NCI-H2171 (cell line): Measurements from ENCODE around the gene TYMP.
"Not testable (repeated sequence)": the region's sequence is repeated elsewhere in the genome, so short reads cannot be mapped to it uniquely, and the experiment has no call there.

Source experiments
- DNase-seq: peaks from one replicate; lab custom pipeline; 2025; lab: John Stamatoyannopoulos, UW

The TYMP gene

GRCh38 chr22:50523806-50524675 lies 5.8 kb downstream of the TYMP start:
- DNase-seq: no peak

GRCh38 chr22:50523458-50523805 lies 6.4 kb downstream of the TYMP start:
- DNase-seq: no peak

GRCh38 chr22:50522806-50523438 lies 6.9 kb downstream of the TYMP start:
- no peak for DNase-seq

GRCh38 chr22:50522208-50522805 lies 7.5 kb downstream of the TYMP start:
- DNase-seq: no peak

- DNase-seq: no peak
These were observed 8.1 kb downstream of the TYMP start for GRCh38 chr22:50521710-50522109.

GRCh38 chr22:50520826-50521453 lies 8.9 kb downstream of the TYMP start:
- no peak for DNase-seq

GRCh38 chr22:50520184-50520583 lies 9.6 kb downstream of the TYMP start:
- DNase-seq: not testable (repeated sequence)

- no peak for DNase-seq
These were observed 10.7 kb downstream of the TYMP start for GRCh38 chr22:50519151-50519550.

- DNase-seq: no peak
These were observed 11.2 kb downstream of the TYMP start for GRCh38 chr22:50518606-50519005.

GRCh38 chr22:50517495-50518260 lies 12.1 kb downstream of the TYMP start:
- DNase-seq: no peak

GRCh38 chr22:50516891-50517290 lies 12.9 kb downstream of the TYMP start:
- DNase-seq: no peak

GRCh38 chr22:50516068-50516467 lies 13.7 kb downstream of the TYMP start:
- DNase-seq: no peak

GRCh38 chr22:50513175-50513574 lies 16.6 kb downstream of the TYMP start:
- DNase-seq: no peak

GRCh38 chr22:50508897-50509296 lies 20.9 kb downstream of the TYMP start:
- no peak for DNase-seq

- DNase-seq: peak; percentile 99
These were observed 21.6 kb downstream of the TYMP start, which contains the start of gene NCAPH2 for GRCh38 chr22:50507991-50508884. Gene NCAPH2 (plus strand): TSS chr22:50508224. CDS start chr22:50508338, 114 bp downstream.

- no peak for DNase-seq
These were observed 22.3 kb downstream of the TYMP start, which contains the start of gene LMF2 for GRCh38 chr22:50507421-50507990. Gene LMF2 (minus strand): TSS chr22:50507702. CDS start chr22:50507675, 27 bp downstream.

GRCh38 chr22:50506611-50507420 lies 23.0 kb downstream of the TYMP start:
- DNase-seq: peak; percentile 71

- no peak for DNase-seq
These were observed 23.8 kb downstream of the TYMP start for GRCh38 chr22:50505776-50506610.
